ENCODE measurements around the gene HOXD9.

The HOXD9 gene

GRCh38 chr2:176149481-176149938 lies 27.0 kb downstream of the HOXD9 start:
- TF ChIP-seq ISL1 (CRISPR knock-in tag; IDR thresholded peaks at IDR 0.05) (no peak), TOX (CRISPR knock-in tag; IDR thresholded peaks at IDR 0.05; ENCODE audit: borderline replicate concordance) (no peak), ZNF70 (CRISPR knock-in tag; IDR thresholded peaks at IDR 0.05) (no peak), ZNF8 (CRISPR knock-in tag; IDR thresholded peaks at IDR 0.05) (no peak), OSR1 (CRISPR knock-in tag; IDR thresholded peaks at IDR 0.05) (no peak), TSHZ2 (CRISPR knock-in tag; IDR thresholded peaks at IDR 0.05) (no peak), ZNF565 (CRISPR knock-in tag; conservative IDR thresholded peaks at IDR 0.05; ENCODE audit: low read depth) (no peak), ZC3H10 (CRISPR knock-in tag; IDR thresholded peaks at IDR 0.05) (no peak), TCF4 (CRISPR knock-in tag; IDR thresholded peaks at IDR 0.05; ENCODE audit: borderline replicate concordance) (no peak), GLIS3 (CRISPR knock-in tag; IDR thresholded peaks at IDR 0.05) (no peak), CSRNP3 (CRISPR knock-in tag; IDR thresholded peaks at IDR 0.05) (no peak), ESRRG (CRISPR knock-in tag; IDR thresholded peaks at IDR 0.05) (no peak)
- TF ChIP-seq, protein P1, sequence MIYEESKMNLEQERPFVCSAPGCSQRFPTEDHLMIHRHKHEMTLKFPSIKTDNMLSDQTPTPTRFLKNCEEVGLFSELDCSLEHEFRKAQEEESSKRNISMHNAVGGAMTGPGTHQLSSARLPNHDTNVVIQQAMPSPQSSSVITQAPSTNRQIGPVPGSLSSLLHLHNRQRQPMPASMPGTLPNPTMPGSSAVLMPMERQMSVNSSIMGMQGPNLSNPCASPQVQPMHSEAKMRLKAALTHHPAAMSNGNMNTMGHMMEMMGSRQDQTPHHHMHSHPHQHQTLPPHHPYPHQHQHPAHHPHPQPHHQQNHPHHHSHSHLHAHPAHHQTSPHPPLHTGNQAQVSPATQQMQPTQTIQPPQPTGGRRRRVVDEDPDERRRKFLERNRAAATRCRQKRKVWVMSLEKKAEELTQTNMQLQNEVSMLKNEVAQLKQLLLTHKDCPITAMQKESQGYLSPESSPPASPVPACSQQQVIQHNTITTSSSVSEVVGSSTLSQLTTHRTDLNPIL (CRISPR knock-in tag; IDR thresholded peaks at IDR 0.05; ENCODE audit: low read depth), result no peak
- TF ChIP-seq, protein P2, sequence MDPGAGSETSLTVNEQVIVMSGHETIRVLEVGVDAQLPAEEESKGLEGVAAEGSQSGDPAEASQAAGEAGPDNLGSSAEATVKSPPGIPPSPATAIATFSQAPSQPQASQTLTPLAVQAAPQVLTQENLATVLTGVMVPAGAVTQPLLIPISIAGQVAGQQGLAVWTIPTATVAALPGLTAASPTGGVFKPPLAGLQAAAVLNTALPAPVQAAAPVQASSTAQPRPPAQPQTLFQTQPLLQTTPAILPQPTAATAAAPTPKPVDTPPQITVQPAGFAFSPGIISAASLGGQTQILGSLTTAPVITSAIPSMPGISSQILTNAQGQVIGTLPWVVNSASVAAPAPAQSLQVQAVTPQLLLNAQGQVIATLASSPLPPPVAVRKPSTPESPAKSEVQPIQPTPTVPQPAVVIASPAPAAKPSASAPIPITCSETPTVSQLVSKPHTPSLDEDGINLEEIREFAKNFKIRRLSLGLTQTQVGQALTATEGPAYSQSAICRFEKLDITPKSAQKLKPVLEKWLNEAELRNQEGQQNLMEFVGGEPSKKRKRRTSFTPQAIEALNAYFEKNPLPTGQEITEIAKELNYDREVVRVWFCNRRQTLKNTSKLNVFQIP (CRISPR knock-in tag; IDR thresholded peaks at IDR 0.05; ENCODE audit: borderline replicate concordance, low read depth), result no peak
- no peak for ATAC-seq

- no peak for ATAC-seq
- no peak for TF ChIP-seq ZFP3 (CRISPR knock-in tag; IDR thresholded peaks at IDR 0.05)
- no peak for TF ChIP-seq RARB (CRISPR knock-in tag; IDR thresholded peaks at IDR 0.05)
- TF ChIP-seq OSR1 (CRISPR knock-in tag; IDR thresholded peaks at IDR 0.05), result no peak
- TF ChIP-seq CSDC2 (CRISPR knock-in tag; IDR thresholded peaks at IDR 0.05), result no peak
- TF ChIP-seq GLIS3 (CRISPR knock-in tag; IDR thresholded peaks at IDR 0.05), result no peak
- TF ChIP-seq CSRNP3 (CRISPR knock-in tag; IDR thresholded peaks at IDR 0.05), result no peak
- TF ChIP-seq TOX (CRISPR knock-in tag; IDR thresholded peaks at IDR 0.05; ENCODE audit: borderline replicate concordance), result no peak
- TF ChIP-seq ZNF70 (CRISPR knock-in tag; IDR thresholded peaks at IDR 0.05), result no peak
- TF ChIP-seq, protein P2 (CRISPR knock-in tag; IDR thresholded peaks at IDR 0.05; ENCODE audit: borderline replicate concordance, low read depth), result no peak
- TF ChIP-seq ESRRG (CRISPR knock-in tag; IDR thresholded peaks at IDR 0.05), result no peak
- TF ChIP-seq BACH2 (CRISPR knock-in tag; IDR thresholded peaks at IDR 0.05; ENCODE audit: borderline replicate concordance), result no peak
- no peak for TF ChIP-seq PPARA (CRISPR knock-in tag; IDR thresholded peaks at IDR 0.05; ENCODE audit: borderline replicate concordance)
- TF ChIP-seq ARNTL (CRISPR knock-in tag; IDR thresholded peaks at IDR 0.05; ENCODE audit: borderline replicate concordance, low read depth), result no peak
- TF ChIP-seq ZNF8 (CRISPR knock-in tag; IDR thresholded peaks at IDR 0.05), result no peak
- TF ChIP-seq SNAI2 (CRISPR knock-in tag; IDR thresholded peaks at IDR 0.05), result no peak
- TF ChIP-seq, protein P1 (CRISPR knock-in tag; IDR thresholded peaks at IDR 0.05; ENCODE audit: low read depth), result no peak
- no peak for TF ChIP-seq ZFP30 (CRISPR knock-in tag; IDR thresholded peaks at IDR 0.05)
Measured at GRCh38 chr2:176149939-176150583, 27.5 kb downstream of the HOXD9 start.
